OCI-LY3 (cell line): Measurements from ENCODE around the gene SMAD6.

ENCODE experiments used
- EZH2phosphoT487 ChIP-seq: fragments of 200-600 bp; shearing (Covaris generic); IDR thresholded peaks from 2 replicates; pipeline ENCODE4 v1.6.1; 2018; ENCODE audit warnings: antibody characterized with exemption, mixed run types, low read depth
- TF ChIP-seq, protein P1 (sequence below): fragments of 200-600, 300-600 bp; sonication (generic); IDR thresholded peaks from 2 replicates; pipeline ENCODE4 v1.5.1; 2014; ENCODE audit warnings: antibody characterized with exemption, low read length, low read depth

DNA sequence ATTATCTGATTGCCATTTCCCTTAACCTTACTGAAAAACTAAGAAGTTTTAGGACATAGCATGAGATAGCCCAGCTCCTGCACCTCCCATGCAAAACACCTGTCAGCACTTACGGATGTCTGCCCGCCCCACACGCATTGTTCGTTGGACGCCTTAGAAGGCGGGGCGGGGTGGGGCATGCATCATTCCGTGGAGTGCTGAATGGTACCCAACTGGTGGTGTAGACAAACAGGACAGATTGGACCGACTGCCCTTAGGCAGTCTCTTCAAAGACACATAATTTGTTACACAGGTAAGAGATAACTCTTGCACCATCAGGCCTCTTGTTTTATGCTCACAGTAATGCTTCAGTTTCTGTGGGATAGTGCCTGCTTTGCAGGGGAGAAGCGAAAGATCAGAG is 93.8 kb downstream of the SMAD6 start:
- TF ChIP-seq, protein P1, sequence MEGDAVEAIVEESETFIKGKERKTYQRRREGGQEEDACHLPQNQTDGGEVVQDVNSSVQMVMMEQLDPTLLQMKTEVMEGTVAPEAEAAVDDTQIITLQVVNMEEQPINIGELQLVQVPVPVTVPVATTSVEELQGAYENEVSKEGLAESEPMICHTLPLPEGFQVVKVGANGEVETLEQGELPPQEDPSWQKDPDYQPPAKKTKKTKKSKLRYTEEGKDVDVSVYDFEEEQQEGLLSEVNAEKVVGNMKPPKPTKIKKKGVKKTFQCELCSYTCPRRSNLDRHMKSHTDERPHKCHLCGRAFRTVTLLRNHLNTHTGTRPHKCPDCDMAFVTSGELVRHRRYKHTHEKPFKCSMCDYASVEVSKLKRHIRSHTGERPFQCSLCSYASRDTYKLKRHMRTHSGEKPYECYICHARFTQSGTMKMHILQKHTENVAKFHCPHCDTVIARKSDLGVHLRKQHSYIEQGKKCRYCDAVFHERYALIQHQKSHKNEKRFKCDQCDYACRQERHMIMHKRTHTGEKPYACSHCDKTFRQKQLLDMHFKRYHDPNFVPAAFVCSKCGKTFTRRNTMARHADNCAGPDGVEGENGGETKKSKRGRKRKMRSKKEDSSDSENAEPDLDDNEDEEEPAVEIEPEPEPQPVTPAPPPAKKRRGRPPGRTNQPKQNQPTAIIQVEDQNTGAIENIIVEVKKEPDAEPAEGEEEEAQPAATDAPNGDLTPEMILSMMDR = no peak
- no peak for TF ChIP-seq EZH2phosphoT487
